ENCODE data around the gene KCTD1. TPM values are rescaled to one million over a fixed set of nuclear protein-coding genes. Genes with fewer than 3 reads are reported as not detected.

KCTD1 gene
- polyA plus RNA-seq, 1 donor from 2014 or later, result 0.55 TPM

DNA sequence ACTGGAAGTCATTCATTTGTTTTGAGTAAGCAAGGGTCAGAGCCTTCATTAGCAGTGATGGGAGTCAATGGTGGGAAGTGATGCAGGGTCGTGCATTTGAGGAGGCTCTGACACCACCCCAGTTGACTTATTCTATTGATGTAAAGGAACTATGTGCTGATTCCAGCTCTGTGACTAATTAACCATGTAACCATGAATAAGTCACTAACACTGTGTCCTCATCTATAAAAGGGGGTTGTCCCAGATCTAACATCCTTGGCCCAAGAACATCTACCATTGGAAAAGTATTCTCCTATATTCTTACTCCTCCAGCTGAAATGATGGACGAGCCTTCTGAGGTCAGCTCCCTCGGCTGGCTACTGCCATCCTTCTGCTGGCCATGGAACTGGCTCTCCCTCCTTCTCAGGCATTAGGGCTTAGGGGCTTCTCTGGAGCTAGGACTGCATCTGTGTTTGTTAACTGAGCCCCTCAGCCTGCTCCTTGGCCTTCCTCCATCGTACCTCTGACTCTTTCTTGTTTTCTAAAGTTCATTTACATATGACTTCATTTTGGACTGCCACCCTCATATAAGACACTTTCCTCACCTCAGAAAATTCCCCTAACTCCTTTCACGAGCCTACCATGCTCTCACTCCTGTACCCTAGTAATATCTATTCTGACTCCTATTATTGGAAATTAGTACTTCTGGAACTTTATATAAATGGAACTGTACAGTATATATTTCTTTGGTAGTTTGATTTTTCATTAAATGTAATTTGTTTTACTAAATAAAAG is 115.5 kb downstream of the KCTD1 start:
- H3K36me3 Mint-ChIP-seq, result no peaks in the 10 kb centered on the region
- peaks cover 2 to 11% (median 9%) of the 10 kb centered on the region in 3 donors for H3K9me3 Mint-ChIP-seq
- H3K4me1 Mint-ChIP-seq, result peaks cover 0 to 3% (median 2%) of the 10 kb centered on the region in 3 donors
- peaks cover 5% of the 10 kb centered on the region for H3K27me3 Mint-ChIP-seq
- no peak overlapping the region for H3K4me3 Mint-ChIP-seq
- no peak overlapping the region for H3K27ac Mint-ChIP-seq

DNA sequence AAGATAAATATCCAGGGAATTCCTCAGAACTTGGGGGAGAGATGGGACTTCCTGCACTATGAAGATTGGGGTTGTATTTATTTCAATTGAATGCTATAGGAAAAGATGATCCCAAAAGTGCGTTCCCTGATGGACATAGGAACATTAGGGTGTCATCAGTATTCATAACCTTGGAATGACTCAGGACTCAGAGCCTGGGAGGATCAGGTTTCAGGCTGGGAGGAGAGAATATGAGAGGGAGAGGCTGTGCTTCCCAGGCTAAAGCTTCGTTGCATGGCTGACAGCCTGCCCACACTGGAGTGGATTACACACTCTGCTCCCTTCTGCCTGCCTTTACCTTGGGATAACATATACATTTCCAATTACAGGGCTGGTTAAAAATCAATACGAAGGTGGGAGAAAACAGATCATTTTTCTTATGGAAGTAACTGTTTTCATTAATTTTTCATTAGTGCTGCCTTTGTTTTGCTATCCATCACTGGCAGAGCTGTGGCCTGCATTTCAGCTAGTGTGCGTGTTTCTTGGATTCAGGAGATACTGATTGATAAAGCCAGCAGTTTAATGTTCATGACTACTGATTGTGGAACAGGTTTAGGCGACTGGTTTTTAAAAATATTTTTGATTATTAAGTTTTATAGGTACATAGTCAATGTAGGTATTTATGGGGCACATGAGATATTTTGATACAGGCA is 118.7 kb downstream of the KCTD1 start:
- Mint-ChIP-seq H3K9me3 (peaks cover 2 to 11% (median 5%) of the 10 kb centered on the region in 3 donors), H3K4me1 (peaks cover 0 to 3% (median 2%) of the 10 kb centered on the region in 3 donors), H3K4me3 (no peak overlapping the region), H3K27ac (no peak overlapping the region), H3K27me3 (peaks cover 4% of the 10 kb centered on the region), H3K36me3 (peaks cover 4% of the 10 kb centered on the region)

GRCh38 chr18:26425148-26425531 is 123.2 kb downstream of the KCTD1 start:
- H3K27ac Mint-ChIP-seq, result no peak overlapping the region
- H3K4me3 Mint-ChIP-seq, result no peak overlapping the region
- H3K4me1 Mint-ChIP-seq, result peaks cover 0 to 5% (median 2%) of the 10 kb centered on the region in 3 donors
- H3K27me3 Mint-ChIP-seq, result peaks cover 2% of the 10 kb centered on the region
- H3K9me3 Mint-ChIP-seq, result peaks cover 0 to under 1% (median 0%) of the 10 kb centered on the region in 3 donors
- peaks cover 4% of the 10 kb centered on the region for H3K36me3 Mint-ChIP-seq

DNA sequence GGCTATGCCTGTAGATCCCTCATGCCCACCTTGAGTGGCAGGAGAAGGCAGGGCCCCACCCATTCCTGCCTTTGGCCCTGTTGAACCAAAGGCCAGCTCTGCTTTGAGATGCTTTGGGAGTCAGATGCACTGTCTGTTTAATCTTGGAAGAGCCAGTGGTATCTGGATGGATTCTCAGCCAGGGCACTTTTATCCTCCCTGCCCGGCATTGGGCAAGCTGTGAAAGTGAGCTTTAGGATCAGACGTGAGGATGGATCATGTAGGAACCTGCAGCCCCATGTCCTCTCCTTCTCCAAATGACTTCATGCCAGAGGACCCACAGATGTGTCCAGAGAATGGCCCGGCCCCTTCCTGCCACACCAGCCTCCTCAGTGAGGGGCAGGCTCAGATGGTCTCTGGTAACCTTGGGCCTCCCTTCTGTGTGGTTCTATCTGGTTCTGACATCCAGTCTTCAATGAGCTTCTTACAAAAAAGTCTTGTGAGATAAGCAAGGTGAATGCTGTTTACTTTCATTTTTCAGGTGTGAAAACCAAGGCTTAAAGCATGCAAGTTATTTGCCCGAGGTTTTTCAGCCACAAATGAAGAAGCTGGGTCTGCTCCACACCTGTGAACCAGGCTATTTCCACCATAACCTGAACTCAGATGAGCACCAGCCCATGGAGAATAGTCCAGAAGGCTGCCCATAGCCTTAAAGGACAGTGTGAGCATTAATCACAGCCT is 123.8 kb downstream of the KCTD1 start:
- Mint-ChIP-seq H3K4me3 (no peak overlapping the region), H3K9me3 (no peaks in the 10 kb centered on the region), H3K36me3 (peaks cover 4% of the 10 kb centered on the region), H3K27ac (no peak overlapping the region), H3K27me3 (peaks cover 2% of the 10 kb centered on the region), H3K4me1 (peaks cover 0 to 5% (median 2%) of the 10 kb centered on the region in 3 donors)

- H3K27ac Mint-ChIP-seq, result no peak overlapping the region
- H3K27me3 Mint-ChIP-seq, result no peaks in the 10 kb centered on the region
- H3K9me3 Mint-ChIP-seq, result no peaks in the 10 kb centered on the region
- H3K4me3 Mint-ChIP-seq, result peak overlapping the region in 1 of 4 donors; percentile 9
- H3K36me3 Mint-ChIP-seq, result peaks cover 6% of the 10 kb centered on the region
- H3K4me1 Mint-ChIP-seq, result peaks cover 0 to 2% (median 0%) of the 10 kb centered on the region in 3 donors
These were observed 125.7 kb downstream of the KCTD1 start for GRCh38 chr18:26422472-26423162.

- Mint-ChIP-seq H3K36me3 (peaks cover 6% of the 10 kb centered on the region), H3K4me3 (no peak overlapping the region), H3K27ac (peak overlapping the region in 1 of 3 donors; percentile 65), H3K27me3 (no peaks in the 10 kb centered on the region), H3K4me1 (peaks cover 0 to 2% (median 0%) of the 10 kb centered on the region in 3 donors), H3K9me3 (no peaks in the 10 kb centered on the region)
These were observed 126.4 kb downstream of the KCTD1 start for GRCh38 chr18:26421931-26422330.

DNA sequence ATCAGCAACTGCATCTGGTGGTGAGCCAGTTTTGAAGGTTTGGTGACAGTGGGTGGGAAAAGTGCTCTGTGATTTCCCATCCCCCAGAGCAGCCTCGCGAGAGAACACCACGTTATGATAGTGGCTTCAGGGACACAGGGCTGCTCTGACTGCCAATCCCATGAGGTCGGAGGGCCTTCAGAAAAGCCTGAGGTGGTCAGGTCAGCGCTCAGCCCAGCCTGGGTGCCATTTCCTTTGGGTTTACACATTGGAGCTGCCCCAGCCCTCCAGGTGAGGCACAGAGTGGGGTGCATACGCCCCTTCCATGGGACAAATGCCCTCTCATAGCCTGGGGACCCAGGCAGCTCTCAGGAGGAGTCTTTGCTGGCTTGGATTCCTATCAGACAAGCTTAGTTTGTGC is 126.8 kb downstream of the KCTD1 start:
- H3K36me3 Mint-ChIP-seq, result peaks cover 6% of the 10 kb centered on the region
- H3K9me3 Mint-ChIP-seq, result no peaks in the 10 kb centered on the region
- H3K4me3 Mint-ChIP-seq, result no peak overlapping the region
- no peak overlapping the region for H3K27ac Mint-ChIP-seq
- no peaks in the 10 kb centered on the region for H3K27me3 Mint-ChIP-seq
- H3K4me1 Mint-ChIP-seq, result peaks cover 0 to 2% (median 1%) of the 10 kb centered on the region in 3 donors

- Mint-ChIP-seq H3K4me1 (peaks cover 0 to 2% (median 1%) of the 10 kb centered on the region in 3 donors), H3K27me3 (no peaks in the 10 kb centered on the region), H3K27ac (no peak overlapping the region), H3K9me3 (no peaks in the 10 kb centered on the region), H3K36me3 (peaks cover 2% of the 10 kb centered on the region), H3K4me3 (peak overlapping the region in 1 of 4 donors; percentile 36)
These were observed 128.6 kb downstream of the KCTD1 start for GRCh38 chr18:26419746-26420145.

GRCh38 chr18:26418225-26418624 is 130.1 kb downstream of the KCTD1 start:
- H3K4me3 Mint-ChIP-seq, result no peak overlapping the region

DNA sequence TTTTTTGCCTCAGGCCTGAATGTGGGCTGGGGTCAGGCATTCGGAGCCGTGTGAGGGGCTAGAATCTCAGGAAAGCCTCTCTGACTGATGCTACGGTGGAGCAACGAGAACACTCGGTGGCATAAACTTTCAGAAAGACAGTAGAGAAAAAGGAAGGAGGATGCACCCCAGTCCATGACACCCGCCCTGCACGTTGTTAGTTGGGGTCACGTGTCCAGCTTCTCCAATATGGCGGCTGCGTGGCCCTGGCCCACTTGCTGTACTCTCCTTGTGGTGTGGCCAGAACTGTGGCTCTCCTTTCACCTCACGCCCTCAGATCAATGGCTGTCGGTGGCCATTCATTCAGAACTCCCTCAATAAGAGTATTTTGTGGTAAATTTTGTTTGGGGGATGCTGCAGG is 131.2 kb downstream of the KCTD1 start:
- Mint-ChIP-seq H3K4me1 (peaks cover 0 to 1% (median 0%) of the 10 kb centered on the region in 3 donors), H3K36me3 (peaks cover 5% of the 10 kb centered on the region), H3K4me3 (no peak overlapping the region), H3K9me3 (no peaks in the 10 kb centered on the region), H3K27ac (no peak overlapping the region), H3K27me3 (no peaks in the 10 kb centered on the region)

More at GRCh38 chr18:26418225-26418624, 130.1 kb downstream of the KCTD1 start:
- Mint-ChIP-seq H3K36me3 (peaks cover 2% of the 10 kb centered on the region), H3K4me1 (peaks cover 0 to 2% (median 1%) of the 10 kb centered on the region in 3 donors), H3K9me3 (no peaks in the 10 kb centered on the region), H3K27ac (no peak overlapping the region), H3K27me3 (no peaks in the 10 kb centered on the region)

DNA sequence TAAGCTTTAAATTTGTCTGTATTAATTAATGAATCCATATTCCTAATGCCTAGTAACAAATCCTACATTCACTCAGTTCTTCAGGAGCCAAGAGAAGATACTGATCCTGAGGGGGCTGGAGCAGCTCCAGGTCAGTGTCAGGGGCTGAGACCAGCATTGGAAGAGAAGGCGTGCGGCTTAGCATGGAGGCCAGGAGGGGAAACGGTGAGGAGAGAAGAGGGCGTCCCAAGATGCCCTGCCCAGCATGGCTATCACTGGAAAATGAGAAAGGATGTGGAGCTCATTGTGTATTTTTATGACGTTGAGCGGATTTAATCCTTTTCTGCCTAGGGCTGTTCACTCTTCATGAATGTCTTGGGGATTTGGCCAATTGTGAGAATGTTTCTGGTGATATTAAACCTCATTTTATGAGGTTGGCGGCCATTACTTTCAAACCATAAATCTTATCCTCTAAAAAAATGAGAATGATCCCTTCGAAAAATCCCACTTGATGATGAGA is 131.7 kb downstream of the KCTD1 start:
- Mint-ChIP-seq H3K27ac (no peak overlapping the region), H3K9me3 (no peaks in the 10 kb centered on the region), H3K27me3 (no peaks in the 10 kb centered on the region), H3K36me3 (peaks cover 5% of the 10 kb centered on the region), H3K4me3 (no peak overlapping the region), H3K4me1 (peaks cover 0 to 1% (median 0%) of the 10 kb centered on the region in 3 donors)

DNA sequence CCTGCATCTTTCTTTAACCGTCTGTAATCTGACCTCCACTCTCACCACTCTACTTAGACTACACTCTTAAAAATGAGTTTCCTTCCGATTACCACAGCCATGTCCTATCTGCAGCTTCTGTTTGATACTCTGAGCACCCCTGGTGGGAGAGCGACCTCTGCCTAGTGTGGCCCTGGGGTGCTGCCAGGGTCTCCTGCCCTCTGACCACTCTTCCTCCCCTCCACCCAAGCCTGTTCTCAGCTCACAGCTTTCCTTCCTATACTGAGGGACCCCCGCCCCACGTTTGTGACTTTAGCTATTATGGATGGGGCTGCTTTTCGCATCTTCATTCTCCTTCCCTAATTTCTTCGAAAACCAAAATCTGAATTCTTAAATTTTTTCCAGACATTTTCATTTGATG is 132.7 kb downstream of the KCTD1 start:
- Mint-ChIP-seq H3K9me3 (no peaks in the 10 kb centered on the region), H3K4me1 (peaks cover 0 to 1% (median 0%) of the 10 kb centered on the region in 3 donors), H3K27me3 (no peaks in the 10 kb centered on the region), H3K36me3 (peaks cover 5% of the 10 kb centered on the region), H3K27ac (no peak overlapping the region), H3K4me3 (no peak overlapping the region)

- Mint-ChIP-seq H3K4me1 (peaks cover 0 to 1% (median 0%) of the 10 kb centered on the region in 3 donors), H3K36me3 (peaks cover 5% of the 10 kb centered on the region), H3K27ac (no peak overlapping the region), H3K27me3 (no peaks in the 10 kb centered on the region), H3K9me3 (no peaks in the 10 kb centered on the region), H3K4me3 (no peak overlapping the region)
These were observed 133.4 kb downstream of the KCTD1 start for GRCh38 chr18:26414901-26415440.

DNA sequence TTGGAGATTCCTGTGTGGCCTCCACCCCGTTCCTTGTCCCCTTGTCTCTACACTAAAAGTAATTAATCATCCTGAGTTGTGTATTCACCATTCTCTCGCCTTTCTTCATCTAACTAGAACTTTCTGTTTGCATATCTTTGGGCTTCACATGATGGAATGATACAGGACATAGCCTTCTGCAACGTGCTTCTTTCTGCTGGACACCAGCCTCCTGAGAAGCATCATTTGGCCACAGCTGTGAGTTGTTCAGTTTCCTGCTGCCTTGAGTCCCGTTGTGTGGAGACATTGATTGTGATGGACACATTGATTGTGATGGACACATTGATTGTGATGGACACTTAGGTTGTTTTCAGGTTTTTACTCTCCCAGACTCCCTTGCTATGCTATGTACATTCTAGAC is 139.3 kb downstream of the KCTD1 start:
- no peak overlapping the region for H3K27ac Mint-ChIP-seq
- H3K4me1 Mint-ChIP-seq, result peaks cover 4 to 8% (median 5%) of the 10 kb centered on the region in 3 donors
- no peaks in the 10 kb centered on the region for H3K9me3 Mint-ChIP-seq
- no peak overlapping the region for H3K4me3 Mint-ChIP-seq
- no peaks in the 10 kb centered on the region for H3K27me3 Mint-ChIP-seq
- peaks cover 6% of the 10 kb centered on the region for H3K36me3 Mint-ChIP-seq
